ENCODE measurements around the gene FRY.

GRCh38 chr13:32086791-32087441, 55.3 kb downstream of the FRY start:
- TF ChIP-seq ELF4 (IDR thresholded peaks at IDR 0.05), result no peak
- TF ChIP-seq ZNF384 (IDR thresholded peaks at IDR 0.05), result no peak
- TF ChIP-seq LEF1 (IDR thresholded peaks at IDR 0.05; ENCODE audit: borderline replicate concordance), result no peak
- TF ChIP-seq TARDBP (IDR thresholded peaks at IDR 0.05), result no peak
- TF ChIP-seq FOXM1 (IDR thresholded peaks at IDR 0.05; ENCODE audit: borderline replicate concordance), result no peak
- TF ChIP-seq ARNT (IDR thresholded peaks at IDR 0.05), result no peak
- TF ChIP-seq SP1 (IDR thresholded peaks at IDR 0.05), result no peak
- no peak for TF ChIP-seq NFRKB (IDR thresholded peaks at IDR 0.05)
- no peak for TF ChIP-seq HDGF (IDR thresholded peaks at IDR 0.05; ENCODE audit: borderline replicate concordance)
- TF ChIP-seq FOXK2 (IDR thresholded peaks at IDR 0.05), result no peak
